HL-60 (cell line): ENCODE results near the gene ZNF783.

Experiments
- CTCF ChIP-seq: IDR thresholded peaks from one replicate; pipeline ENCODE4 v1.5.1; 2011; ENCODE audit warnings: low read length, control low read depth, inconsistent platforms; ENCODE audit not compliant: insufficient read depth
- GABPA ChIP-seq: IDR thresholded peaks from 2 replicates; pipeline ENCODE4 v1.6.1; 2012; ENCODE audit warnings: low read depth
- POLR2AphosphoS5 ChIP-seq: IDR thresholded peaks from 2 replicates; pipeline ENCODE4 v1.6.1; 2012; ENCODE audit warnings: low read depth
- REST ChIP-seq: IDR thresholded peaks from 2 replicates; pipeline ENCODE4 v1.6.1; 2012; ENCODE audit warnings: low read depth; ENCODE audit not compliant: insufficient replicate concordance

- TF ChIP-seq CTCF: no peak
- no peak for TF ChIP-seq POLR2AphosphoS5
- TF ChIP-seq REST: no peak
- TF ChIP-seq GABPA: no peak
Observed at GRCh38 chr7:149317986-149318672, 56.1 kb downstream of the ZNF783 start.
